Upper lobe of left lung (tissue), 6 donors: ENCODE data around the gene CCHCR1. TPM values are rescaled to one million over a fixed set of nuclear protein-coding genes. Genes with fewer than 3 reads are reported as not detected.

ENCODE experiments used
- ATAC-seq, 2 donors: fragments of 200-7000 bp; cut with Tn5 transposase; one replicate each; pipeline ENCODE4 v1.9.1; 2022; ENCODE audit warnings: mild to moderate bottlenecking in 2 of 2, moderate library complexity in 2 of 2; ENCODE audit not compliant: low FRiP score in 2 of 2
- DNase-seq, 2 donors: peaks; one replicate each; pipeline ENCODE4 v3.0.0-alpha.2; 2019 to 2020
- H3K27ac ChIP-seq, 4 donors: fragments of 200-600 bp; sonication (generic); one replicate each; pipeline ENCODE4 v1.5.1; 2016 to 2019
- H3K27me3 ChIP-seq, 4 donors: fragments of 200-600 bp; sonication (generic); one replicate each; pipeline ENCODE4 v1.5.1; 2017 to 2019
- H3K36me3 ChIP-seq, 4 donors: fragments of 200-600 bp; sonication (generic); one replicate each; pipeline ENCODE4 v1.5.1; 2016 to 2019
- H3K4me1 ChIP-seq, 4 donors: fragments of 200-600 bp; sonication (generic); one replicate each; pipeline ENCODE4 v1.5.1; 2018 to 2019
- H3K4me3 ChIP-seq, 4 donors: fragments of 200-600 bp; sonication (generic); one replicate each; pipeline ENCODE4 v1.5.1; 2017 to 2019; ENCODE audit warnings: mild to moderate bottlenecking in 2 of 4, moderate library complexity in 1 of 4
- H3K9me3 ChIP-seq, 4 donors: fragments of 200-600 bp; sonication (generic); one replicate each; pipeline ENCODE4 v1.5.1; 2018 to 2019
- CTCF ChIP-seq, 6 experiments: fragments of 450-650 bp in 4 of 6; fragments of 200-600 bp in 2 of 6; sonication (generic) in 2 of 6; IDR thresholded peaks; one replicate each; pipeline ENCODE4 v1.5.1; 2016 to 2019; ENCODE audit warnings: antibody characterized with exemption in 6 of 6
- EP300 ChIP-seq, 4 donors: sonication (generic); formaldehyde crosslinking; IDR thresholded peaks; one replicate each; pipeline ENCODE4 v1.5.1; 2017; ENCODE audit warnings: antibody characterized with exemption in 4 of 4, control low read depth in 2 of 4
- POLR2A ChIP-seq, 4 donors: fragments of 450-650 bp; IDR thresholded peaks; one replicate each; pipeline ENCODE4 v1.5.1; 2016 to 2017; ENCODE audit warnings: antibody characterized with exemption in 4 of 4, mild to moderate bottlenecking in 2 of 4
- POLR2AphosphoS5 ChIP-seq, 2 donors: sonication (generic); formaldehyde crosslinking; IDR thresholded peaks; one replicate each; pipeline ENCODE4 v1.5.1; 2017; ENCODE audit warnings: antibody characterized with exemption in 2 of 2
- WGBS, 2 donors: methylation state at CpG; one replicate each; pipeline ENCODE4 v1.1.5; 2017 to 2018; 5-methylcytosine and 5-hydroxymethylcytosine counted together
- total RNA-seq, 6 donors: library from RNA; depleted of rRNA in 4 of 6; stranded (reverse); fragments of >200 nt in 4 of 6; gene quantifications; one replicate each; pipeline versions ENCODE4 v1.1.0 to v1.2.1, GENCODE V29; 2016 to 2021
- donor health status: DM: no; HTN: no; CAD: no; lungs with moderate emphysema.
- donor health status: DM: no; HTN: yes; CAD: no; lungs with severe emphysema.

CCHCR1 gene
- total RNA-seq, 6 donors from 2014 or later = 5.5 to 83.8 (median 19.5) TPM

- Histone ChIP-seq H3K4me3 (no peak overlapping the region), H3K27me3 (no peaks in the 10 kb centered on the region), H3K9me3 (no peaks in the 10 kb centered on the region), H3K36me3 (no peaks in the 10 kb centered on the region), H3K4me1 (peaks cover 3 to 7% (median 5%) of the 10 kb centered on the region in 4 donors), H3K27ac (no peak overlapping the region)
- no peak for ATAC-seq
- TF ChIP-seq POLR2AphosphoS5 (IDR thresholded peaks at IDR 0.05) (no peak), CTCF (IDR thresholded peaks at IDR 0.05) (no peak), POLR2A (IDR thresholded peaks at IDR 0.05) (no peak), EP300 (IDR thresholded peaks at IDR 0.05) (no peak)
- WGBS, 2 donors = 69 to 71% methylated on average over 6 of the region's 6 CpGs
- DNase-seq = no peak
These were observed 24.8 kb downstream of the CCHCR1 start for GRCh38 chr6:31132806-31133205.

GRCh38 chr6:31131595-31131994 lies 26.0 kb downstream of the CCHCR1 start:
- 89% methylated on average over 3 of the region's 3 CpGs for WGBS, 2 donors
- no peak for TF ChIP-seq EP300 (IDR thresholded peaks at IDR 0.05)
- no peak for TF ChIP-seq POLR2A (IDR thresholded peaks at IDR 0.05)
- TF ChIP-seq POLR2AphosphoS5 (IDR thresholded peaks at IDR 0.05) = no peak
- TF ChIP-seq CTCF (IDR thresholded peaks at IDR 0.05) = no peak

GRCh38 chr6:31130751-31131150 lies 26.9 kb downstream of the CCHCR1 start:
- 92 to 95% methylated on average over 3 of the region's 3 CpGs for WGBS, 2 donors
- no peak for ATAC-seq
- H3K27ac ChIP-seq = no peak overlapping the region

More at GRCh38 chr6:31131595-31131994, 26.0 kb downstream of the CCHCR1 start:
- DNase-seq (no peak), ATAC-seq (no peak)
- Histone ChIP-seq H3K27ac (no peak overlapping the region), H3K4me1 (peaks cover 0 to 3% (median 0%) of the 10 kb centered on the region in 4 donors), H3K9me3 (no peaks in the 10 kb centered on the region), H3K4me3 (no peak overlapping the region), H3K36me3 (no peaks in the 10 kb centered on the region), H3K27me3 (no peaks in the 10 kb centered on the region)

GRCh38 chr6:31129130-31129529 lies 28.5 kb downstream of the CCHCR1 start:
- 48 to 67% methylated on average over 4 of the region's 4 CpGs for WGBS, 2 donors
- TF ChIP-seq POLR2AphosphoS5 (IDR thresholded peaks at IDR 0.05) (no peak), POLR2A (IDR thresholded peaks at IDR 0.05) (no peak), CTCF (IDR thresholded peaks at IDR 0.05) (no peak), EP300 (IDR thresholded peaks at IDR 0.05) (no peak)
- Histone ChIP-seq H3K9me3 (no peaks in the 10 kb centered on the region), H3K36me3 (no peaks in the 10 kb centered on the region), H3K27ac (no peak overlapping the region), H3K4me3 (no peak overlapping the region), H3K27me3 (no peaks in the 10 kb centered on the region), H3K4me1 (peaks cover 0 to 13% (median 6%) of the 10 kb centered on the region in 4 donors)
- DNase-seq = no peak
- ATAC-seq = no peak

More at GRCh38 chr6:31130751-31131150, 26.9 kb downstream of the CCHCR1 start:
- no peak for DNase-seq
- Histone ChIP-seq H3K9me3 (no peaks in the 10 kb centered on the region), H3K4me3 (no peak overlapping the region), H3K4me1 (peaks cover 0 to 4% (median 0%) of the 10 kb centered on the region in 4 donors), H3K36me3 (no peaks in the 10 kb centered on the region), H3K27me3 (no peaks in the 10 kb centered on the region)
- no peak for TF ChIP-seq POLR2AphosphoS5 (IDR thresholded peaks at IDR 0.05)
- no peak for TF ChIP-seq EP300 (IDR thresholded peaks at IDR 0.05)
- no peak for TF ChIP-seq POLR2A (IDR thresholded peaks at IDR 0.05)

- Histone ChIP-seq H3K27ac (no peak overlapping the region), H3K36me3 (no peaks in the 10 kb centered on the region), H3K27me3 (no peaks in the 10 kb centered on the region), H3K4me3 (no peak overlapping the region), H3K4me1 (peaks cover 1 to 13% (median 7%) of the 10 kb centered on the region in 4 donors), H3K9me3 (no peaks in the 10 kb centered on the region)
- DNase-seq (peak in 1 of 2 donors; percentile 68), ATAC-seq (peak; percentile 53 to 63)
- WGBS, 2 donors = 5 to 8% methylated on average over 8 of the region's 8 CpGs
- peak; percentile 60 to 89 (median 68) for TF ChIP-seq CTCF (IDR thresholded peaks at IDR 0.05)
- TF ChIP-seq EP300 (IDR thresholded peaks at IDR 0.05) = no peak
- no peak for TF ChIP-seq POLR2A (IDR thresholded peaks at IDR 0.05)
- no peak for TF ChIP-seq POLR2AphosphoS5 (IDR thresholded peaks at IDR 0.05)
These were observed 29.4 kb downstream of the CCHCR1 start for GRCh38 chr6:31128093-31128676.
